H1 (cell line): ENCODE results near the gene GUCY1A1. TPM values are rescaled to one million over a fixed set of nuclear protein-coding genes. Genes with fewer than 3 reads are reported as not detected.

Source experiments
- EGR1 ChIP-seq: IDR thresholded peaks from 2 replicates; pipeline ENCODE4 v1.6.1; 2011; ENCODE audit warnings: low read depth, low read length, borderline replicate concordance
- FOSL1 ChIP-seq: IDR thresholded peaks from 2 replicates; pipeline ENCODE4 v1.6.1; 2011; ENCODE audit warnings: mild to moderate bottlenecking, low read depth, low read length, moderate library complexity; ENCODE audit not compliant: insufficient read depth
- PHF8 ChIP-seq: fragments of 200-600 bp; sonication (generic); conservative IDR thresholded peaks from 2 replicates; pipeline ENCODE4 v1.7.1; 2012; ENCODE audit warnings: low read depth, mild to moderate bottlenecking, inconsistent platforms, low read length, moderate library complexity
- SUZ12 ChIP-seq: fragments of 200-600 bp; sonication (generic); IDR thresholded peaks from 2 replicates; pipeline ENCODE4 v1.6.1; 2012; ENCODE audit warnings: mild to moderate bottlenecking, inconsistent platforms, low read length, moderate library complexity, mixed read lengths
- polyA plus RNA-seq, 7 experiments: library from polyadenylated mRNA; depleted of rRNA in 3 of 7; stranded (reverse) in 5 of 7; unstranded in 2 of 7; fragments of >200 nt in 5 of 7; fragments of 200-250 nt in 2 of 7; gene quantifications; 1 replicate in 5 of 7; 2 replicates in 1 of 7; 4 replicates in 1 of 7; pipeline versions ENCODE4 v1.2.1 to v1.2.3, GENCODE V29; 2011 to 2013; ENCODE audit warnings: missing spikeins in 2 of 7, mixed read lengths in 2 of 7
- total RNA-seq: library from RNA; stranded (reverse); fragmentation: NEBNext Ultra II Directional; extraction: Animal tissue kit (Norgen Biotek cat#: 25700); gene quantifications from 2 replicates; pipeline ENCODE4 v1.2.1, GENCODE V29; 2021
- TF ChIP-seq, protein P1 (sequence below): fragments of 300-600 bp; sonication (generic); IDR thresholded peaks from 2 replicates; pipeline ENCODE4 v1.7.1; 2012; ENCODE audit warnings: low read length, moderate library complexity, mild to moderate bottlenecking, inconsistent platforms; ENCODE audit not compliant: insufficient replicate concordance

Gene GUCY1A1
- total and polyA plus RNA-seq, 2 of the 8 experiments (the other 6 are each of a cell fraction or from before 2014, with no cell fraction given), result not detected

DNA sequence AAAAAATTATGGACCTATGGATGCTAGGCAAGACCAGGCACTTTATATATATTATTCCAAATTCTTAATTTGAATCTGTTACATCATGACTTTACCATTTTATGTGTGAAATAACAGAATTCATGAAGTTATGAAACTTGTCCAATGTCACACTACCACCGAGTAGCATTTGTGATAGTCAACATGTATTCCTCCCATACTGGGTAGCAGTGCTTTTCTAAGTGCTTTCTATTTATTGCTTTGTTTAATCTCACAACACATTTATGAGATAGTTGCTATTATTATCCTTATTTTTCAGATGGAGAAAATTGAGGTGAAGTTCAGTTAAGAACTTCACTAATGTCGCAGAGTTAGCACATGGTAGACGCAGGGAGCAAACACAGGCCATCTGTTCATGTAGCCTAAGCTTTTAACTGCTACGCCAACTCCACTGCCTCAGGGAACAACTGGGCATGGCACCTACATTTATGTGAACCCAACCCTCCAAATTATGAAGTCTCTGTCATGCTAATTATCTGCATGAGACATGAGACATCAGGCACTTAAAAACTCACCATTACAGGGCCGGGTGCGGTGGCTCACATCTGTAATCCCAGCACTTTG lies 20.8 kb downstream of the GUCY1A1 start (continued):
- TF ChIP-seq, protein P1, sequence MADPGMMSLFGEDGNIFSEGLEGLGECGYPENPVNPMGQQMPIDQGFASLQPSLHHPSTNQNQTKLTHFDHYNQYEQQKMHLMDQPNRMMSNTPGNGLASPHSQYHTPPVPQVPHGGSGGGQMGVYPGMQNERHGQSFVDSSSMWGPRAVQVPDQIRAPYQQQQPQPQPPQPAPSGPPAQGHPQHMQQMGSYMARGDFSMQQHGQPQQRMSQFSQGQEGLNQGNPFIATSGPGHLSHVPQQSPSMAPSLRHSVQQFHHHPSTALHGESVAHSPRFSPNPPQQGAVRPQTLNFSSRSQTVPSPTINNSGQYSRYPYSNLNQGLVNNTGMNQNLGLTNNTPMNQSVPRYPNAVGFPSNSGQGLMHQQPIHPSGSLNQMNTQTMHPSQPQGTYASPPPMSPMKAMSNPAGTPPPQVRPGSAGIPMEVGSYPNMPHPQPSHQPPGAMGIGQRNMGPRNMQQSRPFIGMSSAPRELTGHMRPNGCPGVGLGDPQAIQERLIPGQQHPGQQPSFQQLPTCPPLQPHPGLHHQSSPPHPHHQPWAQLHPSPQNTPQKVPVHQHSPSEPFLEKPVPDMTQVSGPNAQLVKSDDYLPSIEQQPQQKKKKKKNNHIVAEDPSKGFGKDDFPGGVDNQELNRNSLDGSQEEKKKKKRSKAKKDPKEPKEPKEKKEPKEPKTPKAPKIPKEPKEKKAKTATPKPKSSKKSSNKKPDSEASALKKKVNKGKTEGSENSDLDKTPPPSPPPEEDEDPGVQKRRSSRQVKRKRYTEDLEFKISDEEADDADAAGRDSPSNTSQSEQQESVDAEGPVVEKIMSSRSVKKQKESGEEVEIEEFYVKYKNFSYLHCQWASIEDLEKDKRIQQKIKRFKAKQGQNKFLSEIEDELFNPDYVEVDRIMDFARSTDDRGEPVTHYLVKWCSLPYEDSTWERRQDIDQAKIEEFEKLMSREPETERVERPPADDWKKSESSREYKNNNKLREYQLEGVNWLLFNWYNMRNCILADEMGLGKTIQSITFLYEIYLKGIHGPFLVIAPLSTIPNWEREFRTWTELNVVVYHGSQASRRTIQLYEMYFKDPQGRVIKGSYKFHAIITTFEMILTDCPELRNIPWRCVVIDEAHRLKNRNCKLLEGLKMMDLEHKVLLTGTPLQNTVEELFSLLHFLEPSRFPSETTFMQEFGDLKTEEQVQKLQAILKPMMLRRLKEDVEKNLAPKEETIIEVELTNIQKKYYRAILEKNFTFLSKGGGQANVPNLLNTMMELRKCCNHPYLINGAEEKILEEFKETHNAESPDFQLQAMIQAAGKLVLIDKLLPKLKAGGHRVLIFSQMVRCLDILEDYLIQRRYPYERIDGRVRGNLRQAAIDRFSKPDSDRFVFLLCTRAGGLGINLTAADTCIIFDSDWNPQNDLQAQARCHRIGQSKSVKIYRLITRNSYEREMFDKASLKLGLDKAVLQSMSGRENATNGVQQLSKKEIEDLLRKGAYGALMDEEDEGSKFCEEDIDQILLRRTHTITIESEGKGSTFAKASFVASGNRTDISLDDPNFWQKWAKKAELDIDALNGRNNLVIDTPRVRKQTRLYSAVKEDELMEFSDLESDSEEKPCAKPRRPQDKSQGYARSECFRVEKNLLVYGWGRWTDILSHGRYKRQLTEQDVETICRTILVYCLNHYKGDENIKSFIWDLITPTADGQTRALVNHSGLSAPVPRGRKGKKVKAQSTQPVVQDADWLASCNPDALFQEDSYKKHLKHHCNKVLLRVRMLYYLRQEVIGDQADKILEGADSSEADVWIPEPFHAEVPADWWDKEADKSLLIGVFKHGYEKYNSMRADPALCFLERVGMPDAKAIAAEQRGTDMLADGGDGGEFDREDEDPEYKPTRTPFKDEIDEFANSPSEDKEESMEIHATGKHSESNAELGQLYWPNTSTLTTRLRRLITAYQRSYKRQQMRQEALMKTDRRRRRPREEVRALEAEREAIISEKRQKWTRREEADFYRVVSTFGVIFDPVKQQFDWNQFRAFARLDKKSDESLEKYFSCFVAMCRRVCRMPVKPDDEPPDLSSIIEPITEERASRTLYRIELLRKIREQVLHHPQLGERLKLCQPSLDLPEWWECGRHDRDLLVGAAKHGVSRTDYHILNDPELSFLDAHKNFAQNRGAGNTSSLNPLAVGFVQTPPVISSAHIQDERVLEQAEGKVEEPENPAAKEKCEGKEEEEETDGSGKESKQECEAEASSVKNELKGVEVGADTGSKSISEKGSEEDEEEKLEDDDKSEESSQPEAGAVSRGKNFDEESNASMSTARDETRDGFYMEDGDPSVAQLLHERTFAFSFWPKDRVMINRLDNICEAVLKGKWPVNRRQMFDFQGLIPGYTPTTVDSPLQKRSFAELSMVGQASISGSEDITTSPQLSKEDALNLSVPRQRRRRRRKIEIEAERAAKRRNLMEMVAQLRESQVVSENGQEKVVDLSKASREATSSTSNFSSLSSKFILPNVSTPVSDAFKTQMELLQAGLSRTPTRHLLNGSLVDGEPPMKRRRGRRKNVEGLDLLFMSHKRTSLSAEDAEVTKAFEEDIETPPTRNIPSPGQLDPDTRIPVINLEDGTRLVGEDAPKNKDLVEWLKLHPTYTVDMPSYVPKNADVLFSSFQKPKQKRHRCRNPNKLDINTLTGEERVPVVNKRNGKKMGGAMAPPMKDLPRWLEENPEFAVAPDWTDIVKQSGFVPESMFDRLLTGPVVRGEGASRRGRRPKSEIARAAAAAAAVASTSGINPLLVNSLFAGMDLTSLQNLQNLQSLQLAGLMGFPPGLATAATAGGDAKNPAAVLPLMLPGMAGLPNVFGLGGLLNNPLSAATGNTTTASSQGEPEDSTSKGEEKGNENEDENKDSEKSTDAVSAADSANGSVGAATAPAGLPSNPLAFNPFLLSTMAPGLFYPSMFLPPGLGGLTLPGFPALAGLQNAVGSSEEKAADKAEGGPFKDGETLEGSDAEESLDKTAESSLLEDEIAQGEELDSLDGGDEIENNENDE, result no peak
- no peak for TF ChIP-seq EGR1
- TF ChIP-seq FOSL1, result no peak
- no peak for TF ChIP-seq SUZ12
- TF ChIP-seq PHF8, result no peak
